IPS DF 19.7 (cell line): Measurements from ENCODE around the gene NOL4.

Experiments
- DNase-seq: peaks from one replicate; pipeline ENCODE4 v3.0.0-alpha.2; 2013; ENCODE audit warnings: low read depth, low spot score

Gene NOL4

GRCh38 chr18:34196256-34196655 is 28.5 kb downstream of the NOL4 start:
- DNase-seq: no peak

DNA sequence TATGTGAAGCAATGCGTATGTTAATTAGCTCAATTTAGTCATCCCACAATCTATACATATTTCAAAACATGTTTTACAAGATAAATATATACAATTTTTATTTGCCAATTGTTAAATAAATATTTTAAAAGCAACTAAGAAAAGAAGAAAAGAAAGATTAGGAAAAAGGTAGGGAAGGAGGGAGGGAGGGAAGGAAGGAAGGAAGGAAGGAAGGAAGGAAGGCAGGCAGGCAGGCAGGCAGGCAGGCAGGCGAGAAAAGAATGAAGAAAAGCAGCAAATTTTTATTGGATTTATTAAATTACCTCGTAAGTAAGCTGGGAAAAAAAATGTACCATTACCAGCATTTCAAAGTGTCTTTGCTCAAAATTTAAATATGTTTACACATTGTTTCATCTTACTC is 30.5 kb downstream of the NOL4 start:
- no peak for DNase-seq

DNA sequence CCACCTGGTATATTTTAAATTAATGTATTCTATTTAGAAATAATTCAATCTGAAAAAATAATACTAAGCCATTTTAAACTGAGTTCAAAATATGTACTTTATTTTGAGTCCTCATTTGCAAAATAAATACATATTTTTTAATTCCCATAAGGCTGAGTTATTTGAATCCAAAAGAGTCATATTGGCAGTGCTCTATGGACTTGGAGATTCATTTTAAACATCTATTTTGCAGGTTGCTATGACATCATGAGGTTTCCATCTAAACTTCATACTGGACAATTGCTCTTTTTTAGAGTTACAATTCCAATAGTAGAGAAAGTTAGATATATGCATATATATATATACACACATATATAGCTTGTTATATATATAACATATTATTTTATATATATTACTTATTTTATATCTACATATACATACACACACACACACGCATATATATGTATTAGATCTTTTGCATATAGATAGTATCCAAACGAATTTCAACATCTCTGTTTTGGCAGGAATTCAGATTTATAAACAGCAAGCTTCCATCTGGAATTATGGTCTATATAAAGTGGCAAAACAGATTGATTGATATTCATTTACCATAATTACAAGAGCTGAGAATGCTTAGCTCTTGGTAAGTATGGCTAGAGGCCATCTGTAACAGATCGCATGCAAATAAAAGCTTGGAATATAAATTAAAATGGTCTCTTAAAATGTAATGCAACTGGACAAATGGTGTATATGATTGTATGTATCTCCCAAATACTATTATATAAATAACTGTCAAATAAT is 34.9 kb downstream of the NOL4 start:
- DNase-seq: no peak
